ENCODE measurements around the gene NRARP. TPM values are rescaled to one million over a fixed set of nuclear protein-coding genes. Genes with fewer than 3 reads are reported as not detected.
A peak's percentile ranks its signal among the peaks of the same experiment; 100 is the strongest.

The NRARP gene
- total RNA-seq, 1 donor from 2014 or later: 17.9 TPM

GRCh38 chr9:137311986-137312851 lies 10.1 kb upstream of the NRARP start:
- no peaks in the 10 kb centered on the region for H3K27me3 Mint-ChIP-seq
- no peaks in the 10 kb centered on the region for H3K9me3 Mint-ChIP-seq
- DNase-seq (ENCODE audit: extremely low spot score, unreplicated experiment): no peak
- no peak overlapping the region for H3K27ac Mint-ChIP-seq
- no peaks in the 10 kb centered on the region for H3K36me3 Mint-ChIP-seq
- H3K4me1 Mint-ChIP-seq (ENCODE audit: unreplicated experiment): no peaks in the 10 kb centered on the region
- H3K4me3 Mint-ChIP-seq: no peak overlapping the region
- TF ChIP-seq CTCF (conservative IDR thresholded peaks at IDR 0.05): no peak

- H3K4me1 Mint-ChIP-seq (ENCODE audit: unreplicated experiment): no peaks in the 10 kb centered on the region
- no peak overlapping the region for H3K4me3 Mint-ChIP-seq
- no peaks in the 10 kb centered on the region for H3K27me3 Mint-ChIP-seq
- no peak for TF ChIP-seq CTCF (conservative IDR thresholded peaks at IDR 0.05)
- no peaks in the 10 kb centered on the region for H3K36me3 Mint-ChIP-seq
- H3K27ac Mint-ChIP-seq: peak overlapping the region; percentile 76
- DNase-seq (ENCODE audit: extremely low spot score, unreplicated experiment): peak; percentile 78
- H3K9me3 Mint-ChIP-seq: no peaks in the 10 kb centered on the region
These were observed 9.3 kb upstream of the NRARP start for GRCh38 chr9:137311171-137311985.

- Mint-ChIP-seq H3K36me3 (no peaks in the 10 kb centered on the region), H3K27ac (peak overlapping the region; percentile 76), H3K9me3 (no peaks in the 10 kb centered on the region), H3K27me3 (no peaks in the 10 kb centered on the region), H3K4me1 (ENCODE audit: unreplicated experiment) (no peaks in the 10 kb centered on the region), H3K4me3 (no peak overlapping the region)
- no peak for DNase-seq (ENCODE audit: extremely low spot score, unreplicated experiment)
- no peak for TF ChIP-seq CTCF (conservative IDR thresholded peaks at IDR 0.05)
These were observed 8.3 kb upstream of the NRARP start for GRCh38 chr9:137310189-137311052.

- H3K4me1 Mint-ChIP-seq (ENCODE audit: unreplicated experiment): no peaks in the 10 kb centered on the region
- H3K36me3 Mint-ChIP-seq: no peaks in the 10 kb centered on the region
- no peak for TF ChIP-seq CTCF (conservative IDR thresholded peaks at IDR 0.05)
- peak overlapping the region; percentile 76 for H3K27ac Mint-ChIP-seq
- H3K27me3 Mint-ChIP-seq: no peaks in the 10 kb centered on the region
- DNase-seq (ENCODE audit: extremely low spot score, unreplicated experiment): no peak
- no peaks in the 10 kb centered on the region for H3K9me3 Mint-ChIP-seq
- H3K4me3 Mint-ChIP-seq: no peak overlapping the region
These were observed 7.5 kb upstream of the NRARP start for GRCh38 chr9:137309368-137310188.
